Measurements from ENCODE around the gene RSPO3.
A peak's percentile ranks its signal among the peaks of the same experiment; 100 is the strongest.

RSPO3 gene

GRCh38 chr6:127164565-127164964, 46.1 kb downstream of the RSPO3 start:
- DNase-seq = no peak

GRCh38 chr6:127173156-127173940, 54.9 kb downstream of the RSPO3 start:
- no peak for DNase-seq

DNA sequence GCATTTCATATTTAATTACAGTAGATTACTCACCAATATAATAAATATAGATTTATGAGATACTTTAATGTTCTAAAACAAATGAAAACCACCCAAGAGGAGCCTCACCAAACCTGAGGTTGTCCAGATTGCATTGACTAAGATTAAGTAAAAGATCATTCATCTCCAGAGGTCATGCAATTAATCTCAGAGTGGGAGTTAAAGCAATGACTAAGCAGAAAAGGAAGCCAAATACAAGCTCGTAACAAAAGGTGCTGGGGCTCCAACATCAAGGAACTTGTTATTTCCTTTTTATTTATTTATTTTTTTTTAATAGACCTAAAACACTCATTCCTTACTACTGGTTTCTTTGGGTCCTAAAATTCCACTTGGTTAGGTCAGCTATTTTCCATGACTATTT, 57.7 kb downstream of the RSPO3 start:
- peak; percentile 56 for DNase-seq

- DNase-seq = peak; percentile 84
Measured at GRCh38 chr6:127177030-127177922, 58.8 kb downstream of the RSPO3 start.

DNA sequence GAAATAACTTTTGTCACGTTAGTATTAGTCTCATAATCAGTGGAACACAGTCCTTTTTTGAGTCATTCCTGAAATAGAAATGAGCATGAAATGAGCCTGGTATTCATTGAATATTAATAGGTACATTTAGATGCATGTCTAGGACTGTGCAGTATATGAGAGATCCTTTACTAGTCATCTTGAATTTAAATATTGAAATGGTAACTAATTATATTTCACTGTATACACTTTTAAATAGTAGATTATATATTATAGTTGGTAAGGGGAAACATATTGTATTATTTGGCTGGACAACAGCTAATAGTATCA, 59.4 kb downstream of the RSPO3 start:
- no peak for DNase-seq

DNA sequence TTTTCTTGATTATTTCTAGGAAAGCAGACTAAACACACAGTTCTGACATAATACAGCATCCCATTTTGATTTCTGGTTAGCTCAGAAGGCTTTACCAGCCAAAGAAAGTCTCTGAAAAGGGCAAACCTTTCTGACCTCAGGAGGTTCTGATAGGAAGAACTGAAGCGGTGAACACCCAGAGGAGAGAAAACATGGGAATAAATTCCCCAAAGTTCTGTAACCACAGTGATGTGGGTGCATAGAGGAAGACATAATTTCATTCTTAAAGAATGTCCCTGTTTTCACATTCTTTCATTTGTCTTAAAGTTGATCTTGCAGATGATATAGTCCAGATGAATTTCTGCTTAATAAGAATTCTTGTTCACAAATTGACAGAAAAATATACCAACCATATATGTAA, 60.3 kb downstream of the RSPO3 start:
- DNase-seq = peak; percentile 39

GRCh38 chr6:127180426-127180825, 62.0 kb downstream of the RSPO3 start:
- DNase-seq = peak; percentile 20

DNA sequence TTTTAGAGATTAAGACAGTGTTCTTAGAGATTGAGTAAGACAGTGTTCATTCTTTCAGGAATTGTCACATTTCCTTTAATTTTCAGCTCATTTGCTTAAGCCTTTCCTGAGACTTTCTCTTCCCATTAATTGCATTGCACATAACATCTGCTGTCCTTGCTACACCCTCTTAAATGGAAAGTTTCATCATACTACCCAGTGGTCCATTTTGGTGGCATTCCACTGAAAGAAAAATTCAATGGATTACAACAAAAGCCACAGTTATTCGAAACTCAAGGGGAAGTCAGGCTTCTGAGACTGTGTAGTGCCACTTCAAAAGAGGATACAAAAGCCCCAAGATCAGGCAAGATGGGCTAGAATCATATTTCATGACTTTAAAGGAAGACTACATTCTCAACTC, 64.0 kb downstream of the RSPO3 start:
- peak; percentile 41 for DNase-seq

- no peak for DNase-seq
Measured at GRCh38 chr6:127185437-127185995, 67.0 kb downstream of the RSPO3 start.

- DNase-seq = no peak
Measured at GRCh38 chr6:127186889-127187288, 68.4 kb downstream of the RSPO3 start.

GRCh38 chr6:127188744-127189143, 70.3 kb downstream of the RSPO3 start:
- no peak for DNase-seq

DNA sequence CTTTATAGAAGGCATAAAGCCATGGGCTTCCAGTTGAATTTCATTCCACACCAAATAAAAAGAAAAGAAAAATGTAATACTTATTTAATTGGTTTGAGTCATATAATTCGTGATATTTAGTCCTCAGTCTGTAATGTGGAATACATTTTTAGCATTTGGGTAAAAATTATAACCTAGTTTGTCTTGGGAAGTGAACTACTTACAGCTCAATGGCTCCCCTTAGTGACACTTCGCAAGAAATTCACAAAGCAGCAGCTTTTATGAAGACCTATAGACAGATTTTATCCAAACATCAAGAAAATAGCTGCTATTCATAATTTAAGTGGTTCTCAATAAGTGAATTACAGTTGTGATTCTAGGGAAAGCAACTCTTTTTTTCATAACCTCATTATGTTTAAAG, 72.1 kb downstream of the RSPO3 start:
- peak; percentile 37 for DNase-seq

GRCh38 chr6:127191716-127192115, 73.2 kb downstream of the RSPO3 start:
- peak; percentile 45 for DNase-seq

DNA sequence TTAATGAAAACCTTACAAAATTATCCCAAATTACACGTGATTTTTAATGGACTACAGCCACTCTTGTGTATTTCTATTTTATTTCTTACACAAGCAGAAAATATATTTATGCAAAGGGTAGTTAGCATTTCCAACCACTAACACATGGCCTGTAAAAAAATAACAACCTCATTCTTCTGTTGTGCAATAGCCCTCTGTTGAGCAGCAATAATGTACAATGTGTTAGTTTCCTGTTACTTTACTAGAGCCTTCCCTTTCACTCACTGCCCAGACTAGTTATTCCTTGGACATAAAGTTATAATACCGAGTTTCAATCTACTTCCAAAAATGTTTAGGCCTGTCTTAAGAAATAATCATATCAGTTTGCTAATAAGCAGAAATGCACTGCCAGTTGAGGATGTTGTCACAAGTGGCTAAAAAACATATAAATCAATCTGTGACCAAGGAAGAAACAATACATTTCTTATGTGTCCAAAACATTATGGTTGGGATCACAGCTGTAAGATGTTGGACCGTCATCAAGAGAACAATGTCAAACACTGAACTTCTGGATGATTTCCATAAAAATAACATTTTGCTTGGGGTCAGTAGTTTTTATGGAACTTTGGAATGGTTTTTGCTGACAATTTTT, 74.6 kb downstream of the RSPO3 start:
- peak; percentile 37 for DNase-seq

DNA sequence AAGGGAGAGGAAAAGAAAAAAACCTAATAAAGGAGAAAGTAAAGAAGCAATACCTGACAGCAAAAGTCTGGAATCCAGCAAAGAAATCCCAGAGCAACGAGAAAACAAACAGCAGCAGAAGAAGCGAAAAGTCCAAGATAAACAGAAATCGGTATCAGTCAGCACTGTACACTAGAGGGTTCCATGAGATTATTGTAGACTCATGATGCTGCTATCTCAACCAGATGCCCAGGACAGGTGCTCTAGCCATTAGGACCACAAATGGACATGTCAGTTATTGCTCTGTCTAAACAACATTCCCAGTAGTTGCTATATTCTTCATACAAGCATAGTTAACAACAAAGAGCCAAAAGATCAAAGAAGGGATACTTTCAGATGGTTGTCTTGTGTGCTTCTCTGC, 77.4 kb downstream of the RSPO3 start:
- DNase-seq = no peak

DNA sequence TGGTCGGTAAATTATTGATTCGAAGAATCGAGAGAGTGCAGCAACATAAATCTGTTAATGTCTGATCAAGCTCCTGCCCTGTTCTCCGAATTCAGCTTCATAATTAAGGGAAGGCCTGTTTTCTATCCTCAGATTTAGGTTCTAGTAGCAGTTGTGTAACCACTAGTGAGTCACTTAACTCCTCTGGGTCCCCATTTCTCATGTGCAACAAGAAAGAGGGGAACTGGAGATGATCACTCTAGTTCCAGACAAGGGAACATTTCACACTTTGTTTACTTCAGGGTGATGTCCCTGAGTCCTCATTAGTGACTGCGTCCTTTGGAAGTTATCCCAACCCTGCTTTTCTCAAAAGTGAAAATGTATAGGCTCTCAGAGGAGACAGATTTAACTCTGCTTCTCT, 80.1 kb downstream of the RSPO3 start:
- DNase-seq = no peak

DNA sequence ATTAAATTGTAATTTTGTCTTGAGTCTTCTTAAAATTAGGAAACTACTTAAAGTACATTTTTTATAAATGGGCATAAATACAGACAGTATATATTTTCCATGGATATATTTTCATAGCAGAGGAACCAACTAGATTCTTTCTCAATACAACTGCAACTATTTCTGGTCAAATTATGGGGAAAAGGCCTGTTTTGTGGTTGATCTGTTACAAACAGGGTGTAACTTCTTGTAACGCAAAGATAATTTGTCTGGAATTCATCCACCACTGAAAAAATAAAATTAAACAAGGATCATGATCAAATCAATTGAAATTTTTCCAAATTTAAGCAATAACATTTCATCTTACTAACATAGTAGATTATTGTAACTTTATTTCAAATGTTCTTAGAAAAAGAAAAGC, 81.0 kb downstream of the RSPO3 start:
- no peak for DNase-seq

- DNase-seq = no peak
Measured at GRCh38 chr6:127200114-127200513, 81.6 kb downstream of the RSPO3 start.

DNA sequence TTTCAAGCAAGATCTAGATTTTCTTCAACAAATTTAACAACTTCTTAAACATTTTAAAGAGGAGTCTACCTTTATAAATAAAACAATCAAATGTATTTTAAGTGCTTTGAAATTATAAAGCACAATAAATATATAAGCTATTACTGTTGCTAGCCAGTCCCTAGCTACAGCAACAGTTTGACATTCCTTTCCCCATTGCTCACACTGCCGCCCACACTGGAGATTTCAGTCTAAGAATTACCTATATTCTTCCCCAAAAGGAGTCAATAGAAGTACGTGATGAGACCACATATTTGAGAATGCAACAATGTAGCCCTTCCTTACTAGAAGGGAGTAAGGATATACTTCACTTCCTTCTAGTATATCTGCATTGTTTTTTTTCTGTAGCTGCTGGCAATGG, 82.8 kb downstream of the RSPO3 start:
- DNase-seq = peak; percentile 69

GRCh38 chr6:127202676-127203075, 84.2 kb downstream of the RSPO3 start:
- no peak for DNase-seq

DNA sequence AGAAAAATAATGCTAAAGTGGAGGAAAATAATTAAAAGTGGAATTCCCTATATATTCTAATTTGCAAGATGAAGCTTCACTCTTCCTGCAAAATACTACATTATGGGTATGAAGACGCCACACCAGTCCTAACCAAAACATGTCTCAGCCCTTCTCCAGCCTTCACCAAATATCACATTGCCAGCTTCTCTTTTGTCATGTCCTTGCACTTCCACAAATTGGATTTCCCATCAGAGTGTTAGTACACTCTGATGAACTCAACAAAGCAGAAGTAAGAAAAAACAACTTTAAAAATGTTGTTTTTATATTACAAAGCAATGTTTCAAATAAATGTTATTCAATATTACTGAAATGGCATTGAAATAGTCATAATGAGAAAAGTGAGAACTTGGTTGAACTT, 85.8 kb downstream of the RSPO3 start:
- DNase-seq = no peak

DNA sequence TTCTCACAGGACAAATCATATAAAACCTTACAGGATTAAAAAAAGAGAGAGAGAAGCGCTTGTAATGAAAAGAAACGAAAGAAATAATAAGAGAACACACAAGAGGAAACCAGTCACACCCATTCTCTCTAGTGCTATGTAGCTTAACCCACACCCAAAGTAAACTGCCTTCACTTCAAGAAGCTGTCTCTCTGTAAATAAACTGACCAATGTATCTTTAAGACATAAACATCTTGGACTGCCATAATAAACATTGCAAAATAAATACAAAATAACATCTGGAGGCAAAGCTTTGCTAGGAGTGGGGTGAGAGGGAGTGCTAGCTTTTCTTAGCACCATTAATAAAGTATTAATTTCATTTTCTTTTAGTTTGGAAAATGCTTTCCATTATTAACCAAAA, 86.6 kb downstream of the RSPO3 start:
- DNase-seq = no peak

- DNase-seq = peak; percentile 38
Measured at GRCh38 chr6:127206531-127207095, 88.1 kb downstream of the RSPO3 start.
